ENCODE data around the gene ASB8. TPM values are rescaled to one million over a fixed set of nuclear protein-coding genes. Genes with fewer than 3 reads are reported as not detected.

ASB8 gene
- 15.2 TPM for polyA plus RNA-seq (2013, experiment 1 of 2)
- 16.5 TPM for polyA plus RNA-seq (2013, experiment 2 of 2)

- Histone ChIP-seq H2AFZ (ENCODE audit: low read depth, low read length) (peak within 1 kb of the TSS; percentile 85), H3K18ac (ENCODE audit: low read depth in 1 of 2, low read length in 2 of 2) (peak within 1 kb of the TSS; percentile 79 to 98), H3K4me3 (ENCODE audit: insufficient read depth in 1 of 2, low read depth in 1 of 2, low read length in 2 of 2) (peak within 1 kb of the TSS; percentile 99 to 100), H3K9ac (ENCODE audit: low read length) (peak within 1 kb of the TSS; percentile 94), H4K91ac (ENCODE audit: low read length) (peak within 1 kb of the TSS; percentile 92), H2BK5ac (ENCODE audit: low read depth, low read length, poor library complexity, severe bottlenecking) (peak within 1 kb of the TSS; percentile 66), H3K4ac (ENCODE audit: low read depth in 1 of 2, low read length in 2 of 2) (peak within 1 kb of the TSS; percentile 79 to 97), H3K14ac (ENCODE audit: low read length in 2 of 2) (peak within 1 kb of the TSS in 1 of 2 experiments; percentile 70), H2AK5ac (ENCODE audit: low read length, severe bottlenecking) (peak within 1 kb of the TSS; percentile 66), H4K8ac (ENCODE audit: low read length) (peak within 1 kb of the TSS; percentile 99), H3K23ac (ENCODE audit: low read length in 2 of 2) (peak within 1 kb of the TSS in 1 of 2 experiments; percentile 50), H2BK15ac (ENCODE audit: low read depth, poor library complexity, severe bottlenecking) (peak within 1 kb of the TSS; percentile 80), H3K36me3 (ENCODE audit: control insufficient read depth in 1 of 2, insufficient read depth in 2 of 2, low read depth in 1 of 2, low read length in 2 of 2) (peaks cover 2 to 15% of the 10 kb centered on the region in 2 experiments), H3K9me3 (ENCODE audit: control insufficient read depth, low read length) (no peaks in the 10 kb centered on the region), H3K27me3 (ENCODE audit: control insufficient read depth in 1 of 2, insufficient read depth in 1 of 2, low read length in 2 of 2) (peaks cover 0 to 13% of the 10 kb centered on the region in 2 experiments), H3K79me1 (replicated peaks; ENCODE audit: low read length, poor library complexity, severe bottlenecking) (peaks cover 6% of the 10 kb centered on the region), H3K4me2 (ENCODE audit: low read length, poor library complexity, severe bottlenecking) (peak within 1 kb of the TSS; percentile 95), H3K4me1 (ENCODE audit: control insufficient read depth, insufficient read depth, low read depth, low read length) (peaks cover 4% of the 10 kb centered on the region), H3K27ac (ENCODE audit: low read length, poor library complexity, severe bottlenecking) (peak within 1 kb of the TSS; percentile 54), H2BK120ac (ENCODE audit: low read depth, low read length) (peak within 1 kb of the TSS; percentile 61), H2BK12ac (ENCODE audit: low read length in 2 of 2) (no peak within 1 kb of the TSS)
- under 1% methylated on average over 55 of the region's 56 CpGs for WGBS
- DNase-seq = peak; percentile 98
These were observed at the start of gene ASB8 for GRCh38 chr12:48157018-48157888. Gene ASB8, minus strand, starts transcription at chr12:48157515. Its CDS starts 4,019 bp downstream, at chr12:48153496.

- H3K4ac ChIP-seq (ENCODE audit: low read depth in 1 of 2, low read length in 2 of 2) = no peak within 1 kb of the TSS
- no peak within 1 kb of the TSS for H3K23ac ChIP-seq (ENCODE audit: low read length in 2 of 2)
- H3K18ac ChIP-seq (ENCODE audit: low read depth in 1 of 2, low read length in 2 of 2) = peak within 1 kb of the TSS in 1 of 2 experiments; percentile 48
- no peak within 1 kb of the TSS for H4K8ac ChIP-seq (ENCODE audit: low read length)
- H3K4me3 ChIP-seq (ENCODE audit: insufficient read depth in 1 of 2, low read depth in 1 of 2, low read length in 2 of 2) = no peak within 1 kb of the TSS
- no peak within 1 kb of the TSS for H3K9ac ChIP-seq (ENCODE audit: low read length)
- H3K9me3 ChIP-seq (ENCODE audit: control insufficient read depth, low read length) = peaks cover 14% of the 10 kb centered on the region
- H3K27ac ChIP-seq (ENCODE audit: low read length, poor library complexity, severe bottlenecking) = no peak within 1 kb of the TSS
- H2BK15ac ChIP-seq (ENCODE audit: low read depth, poor library complexity, severe bottlenecking) = no peak within 1 kb of the TSS
- H3K14ac ChIP-seq (ENCODE audit: low read length in 2 of 2) = peak within 1 kb of the TSS in 1 of 2 experiments; percentile 11
- H3K79me1 ChIP-seq (replicated peaks; ENCODE audit: low read length, poor library complexity, severe bottlenecking) = no peaks in the 10 kb centered on the region
- no peaks in the 10 kb centered on the region for H3K4me1 ChIP-seq (ENCODE audit: control insufficient read depth, insufficient read depth, low read depth, low read length)
- H3K36me3 ChIP-seq (ENCODE audit: control insufficient read depth in 1 of 2, insufficient read depth in 2 of 2, low read depth in 1 of 2, low read length in 2 of 2) = peaks cover 0 to 4% of the 10 kb centered on the region in 2 experiments
- peaks cover 0 to 36% of the 10 kb centered on the region in 2 experiments for H3K27me3 ChIP-seq (ENCODE audit: control insufficient read depth in 1 of 2, insufficient read depth in 1 of 2, low read length in 2 of 2)
- no peak within 1 kb of the TSS for H4K91ac ChIP-seq (ENCODE audit: low read length)
- H2AK5ac ChIP-seq (ENCODE audit: low read length, severe bottlenecking) = no peak within 1 kb of the TSS
- WGBS = 83% methylated on average over 4 of the region's 4 CpGs
- DNase-seq = no peak
- no peak within 1 kb of the TSS for H2BK5ac ChIP-seq (ENCODE audit: low read depth, low read length, poor library complexity, severe bottlenecking)
- H2AFZ ChIP-seq (ENCODE audit: low read depth, low read length) = no peak within 1 kb of the TSS
- H3K4me2 ChIP-seq (ENCODE audit: low read length, poor library complexity, severe bottlenecking) = no peak within 1 kb of the TSS
- peak within 1 kb of the TSS; percentile 59 to 91 for H2BK12ac ChIP-seq (ENCODE audit: low read length in 2 of 2)
- H2BK120ac ChIP-seq (ENCODE audit: low read depth, low read length) = no peak within 1 kb of the TSS
These were observed 45.9 kb upstream of the ASB8 start, which contains the start of gene OR10AD1 for GRCh38 chr12:48203192-48203591. Gene OR10AD1, minus strand, starts transcription at chr12:48203292. Its CDS starts 0 bp downstream, at chr12:48203292.

GRCh38 chr12:48202766-48203165, 45.5 kb upstream of the ASB8 start:
- H3K27me3 ChIP-seq (ENCODE audit: control insufficient read depth in 1 of 2, insufficient read depth in 1 of 2, low read length in 2 of 2) = peaks cover 0 to 40% of the 10 kb centered on the region in 2 experiments
- no peak overlapping the region for H3K4me3 ChIP-seq (ENCODE audit: insufficient read depth in 1 of 2, low read depth in 1 of 2, low read length in 2 of 2)
- H3K9ac ChIP-seq (ENCODE audit: low read length) = no peak overlapping the region
- H2BK15ac ChIP-seq (ENCODE audit: low read depth, poor library complexity, severe bottlenecking) = no peak overlapping the region
- peaks cover 14% of the 10 kb centered on the region for H3K9me3 ChIP-seq (ENCODE audit: control insufficient read depth, low read length)
- H3K18ac ChIP-seq (ENCODE audit: low read depth in 1 of 2, low read length in 2 of 2) = peak overlapping the region in 1 of 2 experiments; percentile 48
- H3K36me3 ChIP-seq (ENCODE audit: control insufficient read depth in 1 of 2, insufficient read depth in 2 of 2, low read depth in 1 of 2, low read length in 2 of 2) = peaks cover 0 to 4% of the 10 kb centered on the region in 2 experiments
- no peaks in the 10 kb centered on the region for H3K79me1 ChIP-seq (replicated peaks; ENCODE audit: low read length, poor library complexity, severe bottlenecking)
- H3K4me1 ChIP-seq (ENCODE audit: control insufficient read depth, insufficient read depth, low read depth, low read length) = no peaks in the 10 kb centered on the region
- no peak overlapping the region for H3K23ac ChIP-seq (ENCODE audit: low read length in 2 of 2)
- H2BK120ac ChIP-seq (ENCODE audit: low read depth, low read length) = no peak overlapping the region
- peak overlapping the region; percentile 59 to 91 for H2BK12ac ChIP-seq (ENCODE audit: low read length in 2 of 2)
- no peak overlapping the region for H3K4me2 ChIP-seq (ENCODE audit: low read length, poor library complexity, severe bottlenecking)
- no peak overlapping the region for H4K8ac ChIP-seq (ENCODE audit: low read length)
- no peak overlapping the region for H2AK5ac ChIP-seq (ENCODE audit: low read length, severe bottlenecking)
- no peak overlapping the region for H4K91ac ChIP-seq (ENCODE audit: low read length)
- H3K27ac ChIP-seq (ENCODE audit: low read length, poor library complexity, severe bottlenecking) = no peak overlapping the region
- no peak overlapping the region for H2BK5ac ChIP-seq (ENCODE audit: low read depth, low read length, poor library complexity, severe bottlenecking)
- H3K4ac ChIP-seq (ENCODE audit: low read depth in 1 of 2, low read length in 2 of 2) = no peak overlapping the region
- peak overlapping the region in 1 of 2 experiments; percentile 11 for H3K14ac ChIP-seq (ENCODE audit: low read length in 2 of 2)
- no peak for DNase-seq
- no peak overlapping the region for H2AFZ ChIP-seq (ENCODE audit: low read depth, low read length)
- WGBS = 81% methylated on average over 8 of the region's 8 CpGs

GRCh38 chr12:48201516-48201915, 44.2 kb upstream of the ASB8 start:
- Histone ChIP-seq H3K27me3 (ENCODE audit: control insufficient read depth in 1 of 2, insufficient read depth in 1 of 2, low read length in 2 of 2) (peaks cover 0 to 44% of the 10 kb centered on the region in 2 experiments), H3K18ac (ENCODE audit: low read depth in 1 of 2, low read length in 2 of 2) (no peak overlapping the region), H3K27ac (ENCODE audit: low read length, poor library complexity, severe bottlenecking) (no peak overlapping the region), H3K9me3 (ENCODE audit: control insufficient read depth, low read length) (peaks cover 8% of the 10 kb centered on the region), H3K36me3 (ENCODE audit: control insufficient read depth in 1 of 2, insufficient read depth in 2 of 2, low read depth in 1 of 2, low read length in 2 of 2) (peaks cover 0 to 4% of the 10 kb centered on the region in 2 experiments), H4K8ac (ENCODE audit: low read length) (no peak overlapping the region), H3K9ac (ENCODE audit: low read length) (no peak overlapping the region), H3K23ac (ENCODE audit: low read length in 2 of 2) (no peak overlapping the region), H2BK12ac (ENCODE audit: low read length in 2 of 2) (no peak overlapping the region), H2AFZ (ENCODE audit: low read depth, low read length) (no peak overlapping the region), H3K79me1 (replicated peaks; ENCODE audit: low read length, poor library complexity, severe bottlenecking) (no peaks in the 10 kb centered on the region), H3K4me3 (ENCODE audit: insufficient read depth in 1 of 2, low read depth in 1 of 2, low read length in 2 of 2) (no peak overlapping the region), H2BK5ac (ENCODE audit: low read depth, low read length, poor library complexity, severe bottlenecking) (no peak overlapping the region), H2BK120ac (ENCODE audit: low read depth, low read length) (peak overlapping the region; percentile 71), H3K4me2 (ENCODE audit: low read length, poor library complexity, severe bottlenecking) (no peak overlapping the region), H3K4ac (ENCODE audit: low read depth in 1 of 2, low read length in 2 of 2) (no peak overlapping the region), H3K14ac (ENCODE audit: low read length in 2 of 2) (no peak overlapping the region), H4K91ac (ENCODE audit: low read length) (no peak overlapping the region), H2BK15ac (ENCODE audit: low read depth, poor library complexity, severe bottlenecking) (no peak overlapping the region), H3K4me1 (ENCODE audit: control insufficient read depth, insufficient read depth, low read depth, low read length) (no peaks in the 10 kb centered on the region), H2AK5ac (ENCODE audit: low read length, severe bottlenecking) (no peak overlapping the region)
- 80% methylated on average over 2 of the region's 3 CpGs for WGBS
- no peak for DNase-seq
